HepG2 (cell line): ENCODE data around the gene FAM174C. TPM values are rescaled to one million over a fixed set of nuclear protein-coding genes. Genes with fewer than 3 reads are reported as not detected.

Source experiments
- DR1 ChIP-seq: sonication (generic); formaldehyde crosslinking; IDR thresholded peaks from 2 replicates; pipeline ENCODE4 v1.8.0; 2021; ENCODE audit warnings: mild to moderate bottlenecking, missing genetic modification reagents, inconsistent platforms
- ETV5 ChIP-seq: IDR thresholded peaks from 2 replicates; pipeline ENCODE4 v1.6.1; 2018; ENCODE audit warnings: missing biosample characterization, missing genetic modification reagents, inconsistent platforms, borderline replicate concordance
- GFI1 ChIP-seq: sonication (generic); formaldehyde crosslinking; IDR thresholded peaks from 2 replicates; pipeline ENCODE4 v1.5.0; 2020; ENCODE audit warnings: missing genetic modification reagents, mild to moderate bottlenecking, borderline replicate concordance
- TAF1 ChIP-seq: sonication (generic); formaldehyde crosslinking; IDR thresholded peaks from 2 replicates; pipeline ENCODE4 v1.4.0; 2020; ENCODE audit warnings: missing genetic modification reagents
- TAF15 ChIP-seq: fragments of 200-400 bp; formaldehyde crosslinking; IDR thresholded peaks from one replicate; pipeline ENCODE4 v1.6.1; 2018; ENCODE audit warnings: mild to moderate bottlenecking, low read depth, low read length; ENCODE audit not compliant: poor library complexity, severe bottlenecking
- ZNF552 ChIP-seq: sonication (generic); formaldehyde crosslinking; IDR thresholded peaks from 2 replicates; pipeline ENCODE4 v1.9.0; 2022; ENCODE audit warnings: missing genetic modification reagents, mild to moderate bottlenecking, borderline replicate concordance
- ZNF670 ChIP-seq: sonication (generic); formaldehyde crosslinking; IDR thresholded peaks from 2 replicates; pipeline ENCODE4 v1.8.0; 2022; ENCODE audit warnings: mild to moderate bottlenecking, missing genetic modification reagents, borderline replicate concordance
- polyA plus RNA-seq, 8 experiments: library from polyadenylated mRNA; depleted of rRNA in 3 of 8; stranded (reverse) in 7 of 8; unstranded in 1 of 8; fragments of >200 nt; fragmentation: Illumina TruSeq in 4 of 8; extraction: Trizol in 4 of 8; gene quantifications; 2 replicates each; pipeline versions ENCODE4 v1.2.1 to v1.2.3, GENCODE V29; 2011 to 2016; ENCODE audit warnings: low read depth in 4 of 8, missing spikeins in 1 of 8, mixed read lengths in 1 of 8; ENCODE audit not compliant: insufficient read depth in 1 of 8
- total RNA-seq, 5 experiments: library from RNA; depleted of rRNA; stranded (reverse); fragments of >200 nt; fragmentation: Illumina TruSeq; extraction: Trizol; gene quantifications; 2 replicates each; pipeline ENCODE4 v1.2.3, GENCODE V29; 2016; ENCODE audit warnings: low read depth in 1 of 5
- TF ChIP-seq, protein P1 (sequence below): sonication (generic); formaldehyde crosslinking; IDR thresholded peaks from 2 replicates; pipeline ENCODE4 v1.4.0; 2020; ENCODE audit warnings: missing genetic modification reagents, borderline replicate concordance
- TF ChIP-seq, protein P2 (sequence below): sonication (generic); formaldehyde crosslinking; IDR thresholded peaks from 2 replicates; pipeline ENCODE4 v1.4.0; 2020; ENCODE audit warnings: missing genetic modification reagents
- TF ChIP-seq, protein P3 (sequence below): IDR thresholded peaks from 2 replicates; pipeline ENCODE4 v1.6.1; 2016; ENCODE audit warnings: missing compliant biosample characterization, missing genetic modification reagents, borderline replicate concordance
- TF ChIP-seq, protein P4 (sequence below): sonication (generic); formaldehyde crosslinking; IDR thresholded peaks from 2 replicates; pipeline ENCODE4 v1.8.1; 2022; ENCODE audit warnings: low read depth, mild to moderate bottlenecking, missing genetic modification reagents

Gene FAM174C
- total and polyA plus RNA-seq, 2 of the 13 experiments (the other 11 are each of a cell fraction or from before 2014, with no cell fraction given), result 19.5 to 31.3 TPM

DNA sequence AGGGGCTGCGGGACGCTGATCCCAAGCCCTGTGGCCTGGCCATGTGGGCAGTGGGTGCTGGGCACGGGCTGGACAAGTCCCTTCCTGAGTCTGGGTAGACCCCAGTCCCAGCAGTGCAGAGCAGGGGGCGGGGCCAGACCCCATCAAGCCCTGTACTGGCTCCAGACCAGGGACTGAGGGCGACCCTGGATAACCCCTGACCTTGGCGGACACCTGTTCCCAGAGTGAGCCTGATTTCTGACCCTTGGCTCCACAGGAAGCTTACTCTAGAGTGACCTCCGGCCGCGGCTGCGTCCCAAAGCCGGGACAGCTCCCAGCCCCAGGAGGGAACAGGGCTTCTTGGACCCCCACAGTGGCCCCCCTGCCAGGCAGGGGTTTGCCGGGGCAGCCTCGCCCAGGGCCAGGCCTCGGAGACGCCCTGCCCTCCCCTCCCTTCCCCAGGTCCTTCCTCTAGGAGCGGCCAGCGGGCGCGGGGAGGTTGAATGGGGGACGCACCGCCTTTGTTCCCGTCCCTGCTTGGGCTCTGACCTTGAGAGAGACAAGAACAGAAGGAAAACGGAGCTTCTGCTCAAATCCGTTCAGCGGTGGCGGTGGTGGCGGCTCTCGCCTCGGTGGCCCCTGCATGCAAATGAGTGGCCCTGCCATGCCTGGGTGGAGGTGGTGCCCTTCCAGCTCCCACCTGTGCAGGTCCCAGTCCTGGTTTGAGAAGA, 8.0 kb downstream of the FAM174C start (continued):
- TF ChIP-seq, protein P1, sequence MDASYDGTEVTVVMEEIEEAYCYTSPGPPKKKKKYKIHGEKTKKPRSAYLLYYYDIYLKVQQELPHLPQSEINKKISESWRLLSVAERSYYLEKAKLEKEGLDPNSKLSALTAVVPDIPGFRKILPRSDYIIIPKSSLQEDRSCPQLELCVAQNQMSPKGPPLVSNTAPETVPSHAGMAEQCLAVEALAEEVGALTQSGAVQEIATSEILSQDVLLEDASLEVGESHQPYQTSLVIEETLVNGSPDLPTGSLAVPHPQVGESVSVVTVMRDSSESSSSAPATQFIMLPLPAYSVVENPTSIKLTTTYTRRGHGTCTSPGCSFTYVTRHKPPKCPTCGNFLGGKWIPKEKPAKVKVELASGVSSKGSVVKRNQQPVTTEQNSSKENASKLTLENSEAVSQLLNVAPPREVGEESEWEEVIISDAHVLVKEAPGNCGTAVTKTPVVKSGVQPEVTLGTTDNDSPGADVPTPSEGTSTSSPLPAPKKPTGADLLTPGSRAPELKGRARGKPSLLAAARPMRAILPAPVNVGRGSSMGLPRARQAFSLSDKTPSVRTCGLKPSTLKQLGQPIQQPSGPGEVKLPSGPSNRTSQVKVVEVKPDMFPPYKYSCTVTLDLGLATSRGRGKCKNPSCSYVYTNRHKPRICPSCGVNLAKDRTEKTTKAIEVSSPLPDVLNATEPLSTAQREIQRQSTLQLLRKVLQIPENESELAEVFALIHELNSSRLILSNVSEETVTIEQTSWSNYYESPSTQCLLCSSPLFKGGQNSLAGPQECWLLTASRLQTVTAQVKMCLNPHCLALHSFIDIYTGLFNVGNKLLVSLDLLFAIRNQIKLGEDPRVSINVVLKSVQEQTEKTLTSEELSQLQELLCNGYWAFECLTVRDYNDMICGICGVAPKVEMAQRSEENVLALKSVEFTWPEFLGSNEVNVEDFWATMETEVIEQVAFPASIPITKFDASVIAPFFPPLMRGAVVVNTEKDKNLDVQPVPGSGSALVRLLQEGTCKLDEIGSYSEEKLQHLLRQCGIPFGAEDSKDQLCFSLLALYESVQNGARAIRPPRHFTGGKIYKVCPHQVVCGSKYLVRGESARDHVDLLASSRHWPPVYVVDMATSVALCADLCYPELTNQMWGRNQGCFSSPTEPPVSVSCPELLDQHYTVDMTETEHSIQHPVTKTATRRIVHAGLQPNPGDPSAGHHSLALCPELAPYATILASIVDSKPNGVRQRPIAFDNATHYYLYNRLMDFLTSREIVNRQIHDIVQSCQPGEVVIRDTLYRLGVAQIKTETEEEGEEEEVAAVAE, result no peak
- TF ChIP-seq DR1 (0 out of 2 replicates have a peak, but pooled peaks have one; percentile 12), TAF15 (no peak), ZNF552 (CRISPR knock-in tag) (no peak), GFI1 (CRISPR knock-in tag) (peak; percentile 95), ETV5 (CRISPR knock-in tag) (peak; percentile 84; the same call in 1 of the 2 replicates), ZNF670 (no peak), TAF1 (CRISPR knock-in tag) (no peak)
- TF ChIP-seq, protein P2, sequence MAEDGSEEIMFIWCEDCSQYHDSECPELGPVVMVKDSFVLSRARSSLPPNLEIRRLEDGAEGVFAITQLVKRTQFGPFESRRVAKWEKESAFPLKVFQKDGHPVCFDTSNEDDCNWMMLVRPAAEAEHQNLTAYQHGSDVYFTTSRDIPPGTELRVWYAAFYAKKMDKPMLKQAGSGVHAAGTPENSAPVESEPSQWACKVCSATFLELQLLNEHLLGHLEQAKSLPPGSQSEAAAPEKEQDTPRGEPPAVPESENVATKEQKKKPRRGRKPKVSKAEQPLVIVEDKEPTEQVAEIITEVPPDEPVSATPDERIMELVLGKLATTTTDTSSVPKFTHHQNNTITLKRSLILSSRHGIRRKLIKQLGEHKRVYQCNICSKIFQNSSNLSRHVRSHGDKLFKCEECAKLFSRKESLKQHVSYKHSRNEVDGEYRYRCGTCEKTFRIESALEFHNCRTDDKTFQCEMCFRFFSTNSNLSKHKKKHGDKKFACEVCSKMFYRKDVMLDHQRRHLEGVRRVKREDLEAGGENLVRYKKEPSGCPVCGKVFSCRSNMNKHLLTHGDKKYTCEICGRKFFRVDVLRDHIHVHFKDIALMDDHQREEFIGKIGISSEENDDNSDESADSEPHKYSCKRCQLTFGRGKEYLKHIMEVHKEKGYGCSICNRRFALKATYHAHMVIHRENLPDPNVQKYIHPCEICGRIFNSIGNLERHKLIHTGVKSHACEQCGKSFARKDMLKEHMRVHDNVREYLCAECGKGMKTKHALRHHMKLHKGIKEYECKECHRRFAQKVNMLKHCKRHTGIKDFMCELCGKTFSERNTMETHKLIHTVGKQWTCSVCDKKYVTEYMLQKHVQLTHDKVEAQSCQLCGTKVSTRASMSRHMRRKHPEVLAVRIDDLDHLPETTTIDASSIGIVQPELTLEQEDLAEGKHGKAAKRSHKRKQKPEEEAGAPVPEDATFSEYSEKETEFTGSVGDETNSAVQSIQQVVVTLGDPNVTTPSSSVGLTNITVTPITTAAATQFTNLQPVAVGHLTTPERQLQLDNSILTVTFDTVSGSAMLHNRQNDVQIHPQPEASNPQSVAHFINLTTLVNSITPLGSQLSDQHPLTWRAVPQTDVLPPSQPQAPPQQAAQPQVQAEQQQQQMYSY (CRISPR knock-in tag), result peak; percentile 57; the same call in 1 of the 2 replicates
- TF ChIP-seq, protein P3, sequence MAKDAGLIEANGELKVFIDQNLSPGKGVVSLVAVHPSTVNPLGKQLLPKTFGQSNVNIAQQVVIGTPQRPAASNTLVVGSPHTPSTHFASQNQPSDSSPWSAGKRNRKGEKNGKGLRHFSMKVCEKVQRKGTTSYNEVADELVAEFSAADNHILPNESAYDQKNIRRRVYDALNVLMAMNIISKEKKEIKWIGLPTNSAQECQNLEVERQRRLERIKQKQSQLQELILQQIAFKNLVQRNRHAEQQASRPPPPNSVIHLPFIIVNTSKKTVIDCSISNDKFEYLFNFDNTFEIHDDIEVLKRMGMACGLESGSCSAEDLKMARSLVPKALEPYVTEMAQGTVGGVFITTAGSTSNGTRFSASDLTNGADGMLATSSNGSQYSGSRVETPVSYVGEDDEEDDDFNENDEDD, result no peak
- TF ChIP-seq, protein P4, sequence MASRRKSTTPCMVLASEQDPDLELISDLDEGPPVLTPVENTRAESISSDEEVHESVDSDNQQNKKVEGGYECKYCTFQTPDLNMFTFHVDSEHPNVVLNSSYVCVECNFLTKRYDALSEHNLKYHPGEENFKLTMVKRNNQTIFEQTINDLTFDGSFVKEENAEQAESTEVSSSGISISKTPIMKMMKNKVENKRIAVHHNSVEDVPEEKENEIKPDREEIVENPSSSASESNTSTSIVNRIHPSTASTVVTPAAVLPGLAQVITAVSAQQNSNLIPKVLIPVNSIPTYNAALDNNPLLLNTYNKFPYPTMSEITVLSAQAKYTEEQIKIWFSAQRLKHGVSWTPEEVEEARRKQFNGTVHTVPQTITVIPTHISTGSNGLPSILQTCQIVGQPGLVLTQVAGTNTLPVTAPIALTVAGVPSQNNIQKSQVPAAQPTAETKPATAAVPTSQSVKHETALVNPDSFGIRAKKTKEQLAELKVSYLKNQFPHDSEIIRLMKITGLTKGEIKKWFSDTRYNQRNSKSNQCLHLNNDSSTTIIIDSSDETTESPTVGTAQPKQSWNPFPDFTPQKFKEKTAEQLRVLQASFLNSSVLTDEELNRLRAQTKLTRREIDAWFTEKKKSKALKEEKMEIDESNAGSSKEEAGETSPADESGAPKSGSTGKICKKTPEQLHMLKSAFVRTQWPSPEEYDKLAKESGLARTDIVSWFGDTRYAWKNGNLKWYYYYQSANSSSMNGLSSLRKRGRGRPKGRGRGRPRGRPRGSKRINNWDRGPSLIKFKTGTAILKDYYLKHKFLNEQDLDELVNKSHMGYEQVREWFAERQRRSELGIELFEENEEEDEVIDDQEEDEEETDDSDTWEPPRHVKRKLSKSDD (CRISPR knock-in tag), result 0 out of 2 replicates have a peak, but pooled peaks have one; percentile 42
